ENCODE data around the gene TNFAIP8L1.

TNFAIP8L1 gene

DNA sequence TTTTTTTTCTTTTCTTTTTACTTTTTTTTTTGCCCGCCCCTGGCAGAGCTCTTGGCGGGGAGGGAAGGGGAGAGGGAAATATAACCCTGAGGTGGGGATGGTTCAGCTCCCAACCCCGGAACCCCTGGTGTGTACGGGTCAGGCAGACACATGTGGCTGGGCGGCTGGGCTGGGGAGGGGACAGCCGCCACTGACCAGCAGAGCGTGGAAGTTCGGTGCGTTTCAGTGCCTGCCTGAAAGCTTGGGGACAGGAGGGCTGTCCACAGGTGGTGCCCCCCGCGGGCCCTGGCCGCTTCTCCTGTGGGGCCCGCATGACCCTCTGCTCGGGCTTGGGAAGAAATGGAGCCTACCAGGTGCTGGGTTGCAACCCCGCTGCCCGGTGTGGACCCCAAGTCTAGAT lies 36.0 kb downstream of the TNFAIP8L1 start:
- Histone ChIP-seq H3K4me3 (ENCODE audit: low read depth, low read length) (no peak overlapping the region), H3K27ac (ENCODE audit: extremely low read depth, low read depth, low read length) (no peak overlapping the region), H3K9me3 (ENCODE audit: control insufficient read depth, insufficient read depth, low read depth, low read length) (no peaks in the 10 kb centered on the region), H3K4me1 (ENCODE audit: control insufficient read depth, insufficient read depth, low read length) (no peaks in the 10 kb centered on the region), H3K36me3 (ENCODE audit: control insufficient read depth in 2 of 2, insufficient read depth in 1 of 2, low read length in 2 of 2) (peaks cover 0 to 20% of the 10 kb centered on the region in 2 experiments; a peak in 2 of 3 replicates)
- TF ChIP-seq ZNF677 (tag by site-specific recombination; IDR thresholded peaks at IDR 0.05) (no peak), ZNF768 (tag by site-specific recombination; IDR thresholded peaks at IDR 0.05) (no peak), YY1 (tag by site-specific recombination; IDR thresholded peaks at IDR 0.05) (no peak), ZNF341 (tag by site-specific recombination; IDR thresholded peaks at IDR 0.05; ENCODE audit: low read depth) (no peak), RBAK (tag by site-specific recombination; IDR thresholded peaks at IDR 0.05) (no peak), OSR2 (tag by site-specific recombination; IDR thresholded peaks at IDR 0.05) (no peak)
- TF ChIP-seq, protein P1, sequence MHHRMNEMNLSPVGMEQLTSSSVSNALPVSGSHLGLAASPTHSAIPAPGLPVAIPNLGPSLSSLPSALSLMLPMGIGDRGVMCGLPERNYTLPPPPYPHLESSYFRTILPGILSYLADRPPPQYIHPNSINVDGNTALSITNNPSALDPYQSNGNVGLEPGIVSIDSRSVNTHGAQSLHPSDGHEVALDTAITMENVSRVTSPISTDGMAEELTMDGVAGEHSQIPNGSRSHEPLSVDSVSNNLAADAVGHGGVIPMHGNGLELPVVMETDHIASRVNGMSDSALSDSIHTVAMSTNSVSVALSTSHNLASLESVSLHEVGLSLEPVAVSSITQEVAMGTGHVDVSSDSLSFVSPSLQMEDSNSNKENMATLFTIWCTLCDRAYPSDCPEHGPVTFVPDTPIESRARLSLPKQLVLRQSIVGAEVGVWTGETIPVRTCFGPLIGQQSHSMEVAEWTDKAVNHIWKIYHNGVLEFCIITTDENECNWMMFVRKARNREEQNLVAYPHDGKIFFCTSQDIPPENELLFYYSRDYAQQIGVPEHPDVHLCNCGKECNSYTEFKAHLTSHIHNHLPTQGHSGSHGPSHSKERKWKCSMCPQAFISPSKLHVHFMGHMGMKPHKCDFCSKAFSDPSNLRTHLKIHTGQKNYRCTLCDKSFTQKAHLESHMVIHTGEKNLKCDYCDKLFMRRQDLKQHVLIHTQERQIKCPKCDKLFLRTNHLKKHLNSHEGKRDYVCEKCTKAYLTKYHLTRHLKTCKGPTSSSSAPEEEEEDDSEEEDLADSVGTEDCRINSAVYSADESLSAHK (tag by site-specific recombination; IDR thresholded peaks at IDR 0.05), result no peak
- TF ChIP-seq, protein P2, sequence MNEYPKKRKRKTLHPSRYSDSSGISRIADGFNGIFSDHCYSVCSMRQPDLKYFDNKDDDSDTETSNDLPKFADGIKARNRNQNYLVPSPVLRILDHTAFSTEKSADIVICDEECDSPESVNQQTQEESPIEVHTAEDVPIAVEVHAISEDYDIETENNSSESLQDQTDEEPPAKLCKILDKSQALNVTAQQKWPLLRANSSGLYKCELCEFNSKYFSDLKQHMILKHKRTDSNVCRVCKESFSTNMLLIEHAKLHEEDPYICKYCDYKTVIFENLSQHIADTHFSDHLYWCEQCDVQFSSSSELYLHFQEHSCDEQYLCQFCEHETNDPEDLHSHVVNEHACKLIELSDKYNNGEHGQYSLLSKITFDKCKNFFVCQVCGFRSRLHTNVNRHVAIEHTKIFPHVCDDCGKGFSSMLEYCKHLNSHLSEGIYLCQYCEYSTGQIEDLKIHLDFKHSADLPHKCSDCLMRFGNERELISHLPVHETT (tag by site-specific recombination; IDR thresholded peaks at IDR 0.05), result no peak
- ChIA-PET POLR2A (interaction anchor here (0.6 kb wide), 1 partner anchor 277 kb away, joined by 3 read pairs; no protein-coding TSS in a partner anchor), CTCF (no interaction called here)

DNA sequence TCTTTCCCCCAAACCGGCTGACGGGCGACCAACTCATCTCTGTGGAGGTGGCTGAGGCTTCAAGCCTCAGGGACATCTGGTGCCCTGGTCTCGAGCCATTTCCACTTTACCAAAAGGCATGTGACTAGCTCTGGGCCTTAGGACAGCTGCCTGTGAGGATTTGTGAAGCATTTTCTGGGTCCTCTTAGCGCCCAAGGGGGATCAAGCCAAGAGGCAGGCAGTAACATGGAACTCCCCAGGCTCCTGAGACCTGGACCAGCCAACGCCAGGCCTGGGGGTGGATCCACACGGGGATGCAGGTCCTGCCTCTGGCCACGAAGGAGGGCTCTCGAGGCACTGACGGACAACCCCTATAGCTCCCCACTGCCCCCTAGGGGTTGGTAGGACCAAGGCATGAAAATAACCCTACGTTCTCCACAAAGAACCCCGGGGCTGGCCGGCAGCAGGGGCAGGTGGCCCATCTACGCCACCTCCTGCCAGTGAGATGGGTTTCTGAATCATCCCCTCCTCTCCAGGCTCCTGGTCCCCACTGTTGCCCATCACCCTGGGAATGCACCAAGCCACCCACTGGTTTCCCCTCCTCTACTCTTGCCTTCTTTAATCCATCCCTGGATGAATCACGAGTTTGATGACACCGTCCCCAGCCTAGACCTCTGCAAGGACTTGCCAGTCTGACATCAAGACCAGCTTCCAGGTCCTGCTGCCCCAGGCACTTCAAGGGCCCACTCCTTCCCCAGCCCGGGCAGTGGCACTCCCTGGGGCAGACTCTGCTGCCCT lies 37.8 kb downstream of the TNFAIP8L1 start:
- Histone ChIP-seq H3K27ac (ENCODE audit: extremely low read depth, low read depth, low read length) (no peak overlapping the region), H3K4me1 (ENCODE audit: control insufficient read depth, insufficient read depth, low read length) (no peaks in the 10 kb centered on the region), H3K36me3 (ENCODE audit: control insufficient read depth in 2 of 2, insufficient read depth in 1 of 2, low read length in 2 of 2) (peaks cover 0 to 24% of the 10 kb centered on the region in 2 experiments; a peak in 2 of 3 replicates), H3K9me3 (ENCODE audit: control insufficient read depth, insufficient read depth, low read depth, low read length) (no peaks in the 10 kb centered on the region), H3K4me3 (ENCODE audit: low read depth, low read length) (no peak overlapping the region)
- CTCF ChIA-PET, result interaction anchor here (0.6 to 0.9 kb wide), 3 partner anchors 10 to 21 kb away, joined by 3 to 4 read pairs (median 3); no protein-coding TSS in a partner anchor
- POLR2A ChIA-PET, result no interaction called here
- TF ChIP-seq SP7 (tag by site-specific recombination; IDR thresholded peaks at IDR 0.05) (no peak), ZNF785 (tag by site-specific recombination; IDR thresholded peaks at IDR 0.05) (no peak), ZNF610 (tag by site-specific recombination; IDR thresholded peaks at IDR 0.05; ENCODE audit: borderline replicate concordance) (no peak), ZNF223 (tag by site-specific recombination; IDR thresholded peaks at IDR 0.05) (no peak), SP3 (tag by site-specific recombination; IDR thresholded peaks at IDR 0.05) (0 out of 2 replicates have a peak, but pooled peaks have one; percentile 19), ZNF324 (tag by site-specific recombination; IDR thresholded peaks at IDR 0.05) (no peak), HOXA7 (CRISPR knock-in tag; IDR thresholded peaks at IDR 0.05; ENCODE audit: borderline replicate concordance) (no peak), ZNF596 (tag by site-specific recombination; IDR thresholded peaks at IDR 0.05) (no peak), SP2 (tag by site-specific recombination; IDR thresholded peaks at IDR 0.05) (peak; percentile 28; the same call in 1 of the 2 replicates), HOXD13 (CRISPR knock-in tag; IDR thresholded peaks at IDR 0.05; ENCODE audit: borderline replicate concordance) (no peak), ZNF394 (tag by site-specific recombination; IDR thresholded peaks at IDR 0.05; ENCODE audit: borderline replicate concordance) (no peak)
- TF ChIP-seq, protein P3, sequence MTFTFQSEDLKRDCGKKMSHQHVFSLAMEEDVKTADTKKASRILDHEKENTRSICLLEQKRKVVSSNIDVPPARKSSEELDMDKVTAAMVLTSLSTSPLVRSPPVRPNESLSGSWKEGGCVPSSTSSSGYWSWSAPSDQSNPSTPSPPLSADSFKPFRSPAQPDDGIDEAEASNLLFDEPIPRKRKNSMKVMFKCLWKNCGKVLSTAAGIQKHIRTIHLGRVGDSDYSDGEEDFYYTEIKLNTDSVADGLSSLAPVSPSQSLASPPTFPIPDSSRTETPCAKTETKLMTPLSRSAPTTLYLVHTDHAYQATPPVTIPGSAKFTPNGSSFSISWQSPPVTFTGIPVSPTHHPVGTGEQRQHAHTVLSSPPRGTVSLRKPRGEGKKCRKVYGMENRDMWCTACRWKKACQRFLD (tag by site-specific recombination; IDR thresholded peaks at IDR 0.05), result no peak
- TF ChIP-seq, protein P4, sequence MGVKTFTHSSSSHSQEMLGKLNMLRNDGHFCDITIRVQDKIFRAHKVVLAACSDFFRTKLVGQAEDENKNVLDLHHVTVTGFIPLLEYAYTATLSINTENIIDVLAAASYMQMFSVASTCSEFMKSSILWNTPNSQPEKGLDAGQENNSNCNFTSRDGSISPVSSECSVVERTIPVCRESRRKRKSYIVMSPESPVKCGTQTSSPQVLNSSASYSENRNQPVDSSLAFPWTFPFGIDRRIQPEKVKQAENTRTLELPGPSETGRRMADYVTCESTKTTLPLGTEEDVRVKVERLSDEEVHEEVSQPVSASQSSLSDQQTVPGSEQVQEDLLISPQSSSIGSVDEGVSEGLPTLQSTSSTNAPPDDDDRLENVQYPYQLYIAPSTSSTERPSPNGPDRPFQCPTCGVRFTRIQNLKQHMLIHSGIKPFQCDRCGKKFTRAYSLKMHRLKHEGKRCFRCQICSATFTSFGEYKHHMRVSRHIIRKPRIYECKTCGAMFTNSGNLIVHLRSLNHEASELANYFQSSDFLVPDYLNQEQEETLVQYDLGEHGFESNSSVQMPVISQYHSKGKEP (tag by site-specific recombination; IDR thresholded peaks at IDR 0.05), result no peak
- TF ChIP-seq, protein P5, sequence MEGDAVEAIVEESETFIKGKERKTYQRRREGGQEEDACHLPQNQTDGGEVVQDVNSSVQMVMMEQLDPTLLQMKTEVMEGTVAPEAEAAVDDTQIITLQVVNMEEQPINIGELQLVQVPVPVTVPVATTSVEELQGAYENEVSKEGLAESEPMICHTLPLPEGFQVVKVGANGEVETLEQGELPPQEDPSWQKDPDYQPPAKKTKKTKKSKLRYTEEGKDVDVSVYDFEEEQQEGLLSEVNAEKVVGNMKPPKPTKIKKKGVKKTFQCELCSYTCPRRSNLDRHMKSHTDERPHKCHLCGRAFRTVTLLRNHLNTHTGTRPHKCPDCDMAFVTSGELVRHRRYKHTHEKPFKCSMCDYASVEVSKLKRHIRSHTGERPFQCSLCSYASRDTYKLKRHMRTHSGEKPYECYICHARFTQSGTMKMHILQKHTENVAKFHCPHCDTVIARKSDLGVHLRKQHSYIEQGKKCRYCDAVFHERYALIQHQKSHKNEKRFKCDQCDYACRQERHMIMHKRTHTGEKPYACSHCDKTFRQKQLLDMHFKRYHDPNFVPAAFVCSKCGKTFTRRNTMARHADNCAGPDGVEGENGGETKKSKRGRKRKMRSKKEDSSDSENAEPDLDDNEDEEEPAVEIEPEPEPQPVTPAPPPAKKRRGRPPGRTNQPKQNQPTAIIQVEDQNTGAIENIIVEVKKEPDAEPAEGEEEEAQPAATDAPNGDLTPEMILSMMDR (tag by site-specific recombination; IDR thresholded peaks at IDR 0.05), result 0 out of 2 replicates have a peak, but pooled peaks have one; percentile 24

Measured in HEK293 (cell line).